PC-9 (cell line): ENCODE results near the gene TRIO. TPM values are rescaled to one million over a fixed set of nuclear protein-coding genes. Genes with fewer than 3 reads are reported as not detected.

Experiments
- BruUV-seq: library from RNA; stranded (reverse); fragments of 400-500 nt; replicated peaks from 2 replicates; lab custom pipeline; 2021; lab: Mats Ljungman, UMichigan
- CTCF ChIA-PET: fragments of 300-600 bp; sonication (Branson Sonifier 250); formaldehyde crosslinking; loops from one replicate; lab custom pipeline; 2022; ENCODE audit warnings: antibody characterized with exemption; lab: Charles Lee
- POLR2A ChIA-PET: fragments of 300-600 bp; sonication (Branson Sonifier 250); formaldehyde crosslinking; loops from one replicate; lab custom pipeline; 2022; ENCODE audit warnings: antibody characterized with exemption; ENCODE audit not compliant: unreplicated experiment; lab: Charles Lee
- DNase-seq, 2 experiments: peaks; one replicate each; pipeline versions ENCODE4 v3.0.0 to v3.0.0-alpha.2; 2015 to 2022; ENCODE audit warnings: mixed read lengths in 1 of 2
- H2AFZ ChIP-seq: fragments of 200-600 bp; sonication (generic); 2 replicates; pipeline ENCODE4 v1.8.1; 2017; ENCODE audit warnings: antibody characterized with exemption
- H3F3A ChIP-seq: fragments of 200-600 bp; sonication (generic); 2 replicates; pipeline ENCODE4 v1.8.1; 2017; ENCODE audit warnings: antibody characterized with exemption, mild to moderate bottlenecking, low read depth; ENCODE audit not compliant: insufficient read depth
- H3K27ac ChIP-seq: fragments of 200-600 bp; sonication (generic); 2 replicates; pipeline ENCODE4 v1.6.1; 2016; ENCODE audit warnings: mixed run types
- H3K27me3 ChIP-seq: fragments of 200-600 bp; sonication (generic); 2 replicates; pipeline ENCODE4 v1.6.1; 2016; ENCODE audit warnings: low read depth, mixed run types; ENCODE audit not compliant: insufficient read depth
- H3K36me3 ChIP-seq: fragments of 200-600 bp; sonication (generic); 2 replicates; pipeline ENCODE4 v1.6.1; 2016; ENCODE audit warnings: low read depth, mixed run types
- H3K4me1 ChIP-seq: fragments of 200-600 bp; sonication (generic); replicated peaks from 2 replicates; pipeline ENCODE4 v1.6.1; 2016; ENCODE audit warnings: mixed run types; ENCODE audit not compliant: insufficient read depth
- H3K4me2 ChIP-seq: fragments of 200-600 bp; sonication (generic); 2 replicates; pipeline ENCODE4 v1.6.1; 2017; ENCODE audit warnings: mixed run types
- H3K4me3 ChIP-seq: fragments of 200-600 bp; sonication (generic); 2 replicates; pipeline ENCODE4 v1.6.1; 2016; ENCODE audit warnings: mixed run types
- H3K79me2 ChIP-seq: fragments of 200-600 bp; sonication (generic); 2 replicates; pipeline ENCODE4 v1.6.1; 2017; ENCODE audit warnings: low read depth, mixed run types
- H3K9me2 ChIP-seq: fragments of 200-600 bp; sonication (generic); 2 replicates; pipeline ENCODE4 v1.8.1; 2017; ENCODE audit warnings: mild to moderate bottlenecking; ENCODE audit not compliant: insufficient read depth
- H3K9me3 ChIP-seq: fragments of 200-600 bp; sonication (generic); 2 replicates; pipeline ENCODE4 v1.8.1; 2016; ENCODE audit warnings: low read depth; ENCODE audit not compliant: insufficient read depth
- H4K20me1 ChIP-seq: fragments of 200-600 bp; sonication (generic); 2 replicates; pipeline ENCODE4 v1.8.1; 2017; ENCODE audit not compliant: insufficient read depth
- EZH2 ChIP-seq: fragments of 200-600 bp; sonication (generic); IDR thresholded peaks from 2 replicates; pipeline ENCODE4 v1.8.0; 2017; ENCODE audit warnings: antibody characterized with exemption, low read depth
- intact Hi-C: fragments of 100-400 bp; cut with micrococcal nuclease; formaldehyde crosslinking; loops from one replicate; pipeline ENCODE4 v1.10.0; 2022; ENCODE audit not compliant: unreplicated experiment
- total RNA-seq: library from RNA; stranded (reverse); gene quantifications from 2 replicates; pipeline ENCODE4 v1.2.3, GENCODE V29; 2021
- TF ChIP-seq, protein P1 (sequence below): fragments of 200-600 bp; sonication (generic); conservative IDR thresholded peaks from 2 replicates; pipeline ENCODE4 v1.6.1; 2017; ENCODE audit warnings: mixed run types, antibody characterized with exemption, mild to moderate bottlenecking, moderate library complexity

Gene TRIO
- total RNA-seq, 1 experiment from 2014 or later, result 596 TPM

- DNase-seq, result no peak
- Histone ChIP-seq H3K36me3 (no peaks in the 10 kb centered on the region), H3K27ac (no peak overlapping the region), H4K20me1 (no peaks in the 10 kb centered on the region), H3K4me2 (no peak overlapping the region), H3K4me3 (no peak overlapping the region), H3K4me1 (no peaks in the 10 kb centered on the region), H3K9me2 (no peaks in the 10 kb centered on the region), H2AFZ (no peak overlapping the region), H3F3A (no peaks in the 10 kb centered on the region), H3K27me3 (no peaks in the 10 kb centered on the region), H3K79me2 (no peaks in the 10 kb centered on the region), H3K9me3 (no peaks in the 10 kb centered on the region)
- POLR2A ChIA-PET, result no interaction called here
- BruUV-seq, result no TSS peak
- CTCF ChIA-PET, result no interaction called here
- intact Hi-C loops, result no loop called here
- no peak for TF ChIP-seq EZH2
- TF ChIP-seq, protein P1, sequence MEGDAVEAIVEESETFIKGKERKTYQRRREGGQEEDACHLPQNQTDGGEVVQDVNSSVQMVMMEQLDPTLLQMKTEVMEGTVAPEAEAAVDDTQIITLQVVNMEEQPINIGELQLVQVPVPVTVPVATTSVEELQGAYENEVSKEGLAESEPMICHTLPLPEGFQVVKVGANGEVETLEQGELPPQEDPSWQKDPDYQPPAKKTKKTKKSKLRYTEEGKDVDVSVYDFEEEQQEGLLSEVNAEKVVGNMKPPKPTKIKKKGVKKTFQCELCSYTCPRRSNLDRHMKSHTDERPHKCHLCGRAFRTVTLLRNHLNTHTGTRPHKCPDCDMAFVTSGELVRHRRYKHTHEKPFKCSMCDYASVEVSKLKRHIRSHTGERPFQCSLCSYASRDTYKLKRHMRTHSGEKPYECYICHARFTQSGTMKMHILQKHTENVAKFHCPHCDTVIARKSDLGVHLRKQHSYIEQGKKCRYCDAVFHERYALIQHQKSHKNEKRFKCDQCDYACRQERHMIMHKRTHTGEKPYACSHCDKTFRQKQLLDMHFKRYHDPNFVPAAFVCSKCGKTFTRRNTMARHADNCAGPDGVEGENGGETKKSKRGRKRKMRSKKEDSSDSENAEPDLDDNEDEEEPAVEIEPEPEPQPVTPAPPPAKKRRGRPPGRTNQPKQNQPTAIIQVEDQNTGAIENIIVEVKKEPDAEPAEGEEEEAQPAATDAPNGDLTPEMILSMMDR, result no peak
These were observed 385.0 kb downstream of the TRIO start for GRCh38 chr5:14528115-14528514.

DNA sequence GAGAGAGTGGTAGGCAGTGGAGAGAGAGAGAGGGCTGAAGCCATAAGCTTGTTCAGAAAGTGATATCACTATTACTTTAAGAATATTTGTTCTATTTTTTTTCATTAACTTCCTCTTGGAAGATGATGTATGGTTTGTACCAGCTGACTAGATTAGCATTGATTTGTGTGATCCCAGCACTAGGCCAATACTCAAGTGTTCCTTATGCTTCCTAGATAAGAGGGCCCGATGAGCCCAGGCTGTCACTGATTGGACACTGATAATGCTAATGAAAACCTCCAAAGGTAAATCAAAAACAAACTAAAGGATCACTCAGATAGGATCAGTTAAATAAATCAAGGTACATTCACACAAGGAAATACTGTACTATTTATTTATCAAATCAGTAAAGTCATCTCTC lies 385.8 kb downstream of the TRIO start:
- H4K20me1 ChIP-seq, result no peaks in the 10 kb centered on the region
- H3K27ac ChIP-seq, result no peak overlapping the region
- H3K4me2 ChIP-seq, result no peak overlapping the region
- no peaks in the 10 kb centered on the region for H3K79me2 ChIP-seq
- no peaks in the 10 kb centered on the region for H3K36me3 ChIP-seq
- BruUV-seq, result no TSS peak
- POLR2A ChIA-PET, result no interaction called here
- no peaks in the 10 kb centered on the region for H3F3A ChIP-seq
- H3K4me3 ChIP-seq, result no peak overlapping the region
- H2AFZ ChIP-seq, result no peak overlapping the region
- no peaks in the 10 kb centered on the region for H3K9me2 ChIP-seq
- no peaks in the 10 kb centered on the region for H3K9me3 ChIP-seq
- no peaks in the 10 kb centered on the region for H3K27me3 ChIP-seq
- CTCF ChIA-PET, result no interaction called here
- H3K4me1 ChIP-seq, result no peaks in the 10 kb centered on the region
- DNase-seq, result no peak
- no peak for TF ChIP-seq EZH2
- TF ChIP-seq, protein P1, result no peak
- intact Hi-C loops, result no loop called here

GRCh38 chr5:14531668-14532067 lies 388.5 kb downstream of the TRIO start:
- Histone ChIP-seq H3K9me2 (no peaks in the 10 kb centered on the region), H3K9me3 (no peaks in the 10 kb centered on the region), H3K4me1 (no peaks in the 10 kb centered on the region), H3K4me3 (no peak overlapping the region), H3K27me3 (no peaks in the 10 kb centered on the region), H3K79me2 (no peaks in the 10 kb centered on the region), H3F3A (no peaks in the 10 kb centered on the region), H4K20me1 (no peaks in the 10 kb centered on the region), H3K4me2 (no peak overlapping the region), H3K27ac (no peak overlapping the region), H2AFZ (no peak overlapping the region), H3K36me3 (no peaks in the 10 kb centered on the region)
- CTCF ChIA-PET, result no interaction called here
- intact Hi-C loops, result no loop called here
- DNase-seq, result no peak
- POLR2A ChIA-PET, result no interaction called here
- TF ChIP-seq EZH2, result no peak
- TF ChIP-seq, protein P1, result no peak
- BruUV-seq, result no TSS peak
